Loucy (cell line): ENCODE results near the gene FGFR2.

Experiments used
- EZH2phosphoT487 ChIP-seq: fragments of 200-600 bp; IDR thresholded peaks from 2 replicates; pipeline ENCODE4 v1.6.1; 2018; ENCODE audit warnings: antibody characterized with exemption, mild to moderate bottlenecking, moderate library complexity, borderline replicate concordance
- TF ChIP-seq, protein P1 (sequence below): fragments of 200-600 bp; sonication (generic); conservative IDR thresholded peaks from 2 replicates; pipeline ENCODE4 v1.5.1; 2014; ENCODE audit warnings: mild to moderate bottlenecking, antibody characterized with exemption, low read length

DNA sequence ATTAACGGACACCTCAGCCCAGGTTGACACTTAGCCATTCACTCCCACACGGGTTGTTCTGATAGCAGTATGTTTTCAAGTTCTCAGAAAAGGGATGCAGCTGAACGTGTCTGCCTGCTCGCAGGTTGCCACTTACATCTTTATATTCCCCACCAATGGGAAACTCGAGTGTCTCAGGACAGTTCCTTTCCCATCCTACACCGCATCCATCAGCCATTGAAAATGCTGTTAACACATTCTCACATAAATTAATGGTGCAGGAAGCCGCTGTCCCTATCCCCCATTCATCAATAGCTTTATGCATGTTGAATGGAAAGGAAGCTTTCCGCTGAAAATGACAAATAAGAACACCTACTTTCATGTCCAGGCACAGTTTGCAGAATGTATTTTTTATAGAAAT is 1.7 kb upstream of the FGFR2 start:
- TF ChIP-seq, protein P1, sequence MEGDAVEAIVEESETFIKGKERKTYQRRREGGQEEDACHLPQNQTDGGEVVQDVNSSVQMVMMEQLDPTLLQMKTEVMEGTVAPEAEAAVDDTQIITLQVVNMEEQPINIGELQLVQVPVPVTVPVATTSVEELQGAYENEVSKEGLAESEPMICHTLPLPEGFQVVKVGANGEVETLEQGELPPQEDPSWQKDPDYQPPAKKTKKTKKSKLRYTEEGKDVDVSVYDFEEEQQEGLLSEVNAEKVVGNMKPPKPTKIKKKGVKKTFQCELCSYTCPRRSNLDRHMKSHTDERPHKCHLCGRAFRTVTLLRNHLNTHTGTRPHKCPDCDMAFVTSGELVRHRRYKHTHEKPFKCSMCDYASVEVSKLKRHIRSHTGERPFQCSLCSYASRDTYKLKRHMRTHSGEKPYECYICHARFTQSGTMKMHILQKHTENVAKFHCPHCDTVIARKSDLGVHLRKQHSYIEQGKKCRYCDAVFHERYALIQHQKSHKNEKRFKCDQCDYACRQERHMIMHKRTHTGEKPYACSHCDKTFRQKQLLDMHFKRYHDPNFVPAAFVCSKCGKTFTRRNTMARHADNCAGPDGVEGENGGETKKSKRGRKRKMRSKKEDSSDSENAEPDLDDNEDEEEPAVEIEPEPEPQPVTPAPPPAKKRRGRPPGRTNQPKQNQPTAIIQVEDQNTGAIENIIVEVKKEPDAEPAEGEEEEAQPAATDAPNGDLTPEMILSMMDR, result no peak
- no peak for TF ChIP-seq EZH2phosphoT487
